GM19240 (cell line): ENCODE data around the gene LILRB4.
"Not testable (repeated sequence)": the region's sequence is repeated elsewhere in the genome, so short reads cannot be mapped to it uniquely, and the experiment has no call there.

ENCODE experiments used
- DNase-seq: peaks from one replicate; pipeline ENCODE4 v3.0.0; 2011; ENCODE audit warnings: low spot score; ENCODE audit not compliant: insufficient read length

Gene LILRB4

DNA sequence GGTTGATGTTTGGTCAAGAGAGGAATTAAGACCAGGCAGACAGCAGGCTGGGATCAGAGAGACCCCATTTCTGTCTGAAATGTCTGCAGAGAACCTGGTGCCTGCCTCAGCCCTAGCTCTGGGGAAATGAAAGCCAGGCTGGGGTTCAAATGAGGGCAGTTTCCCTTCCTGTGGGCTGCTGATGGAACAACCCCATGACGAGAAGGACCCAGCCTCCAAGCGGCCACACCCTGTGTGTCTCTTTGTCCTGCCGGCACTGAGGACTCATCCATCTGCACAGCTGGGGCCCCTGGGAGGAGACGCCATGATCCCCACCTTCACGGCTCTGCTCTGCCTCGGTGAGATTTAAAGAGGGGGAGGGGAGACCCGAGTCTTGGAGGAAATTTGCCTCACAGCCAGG, at the start of gene LILRB4:
Gene LILRB4 (plus strand): TSS at position 256 of the 400 bp plus-strand sequence. CDS start 49 bp downstream, at position 305.
- no peak for DNase-seq

DNA sequence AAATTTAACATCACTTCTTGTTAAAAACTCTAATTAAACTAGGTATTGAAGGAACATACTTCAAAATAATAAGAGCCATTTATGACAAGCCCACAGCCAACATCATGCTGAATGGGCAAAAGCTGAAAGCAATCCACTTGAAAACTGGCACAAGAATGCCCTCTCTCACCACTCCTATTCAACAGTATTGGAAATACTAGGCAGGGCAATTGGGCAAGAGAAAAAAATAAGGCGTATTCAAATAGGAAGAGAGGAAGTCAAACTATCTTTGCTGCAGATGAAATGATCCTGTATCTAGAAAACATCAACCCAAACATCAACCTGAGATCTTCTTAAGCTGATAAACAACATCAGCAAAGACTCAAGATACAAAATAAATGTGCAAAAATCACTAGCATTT, 48.1 kb upstream of the LILRB4 start:
- DNase-seq = no peak

DNA sequence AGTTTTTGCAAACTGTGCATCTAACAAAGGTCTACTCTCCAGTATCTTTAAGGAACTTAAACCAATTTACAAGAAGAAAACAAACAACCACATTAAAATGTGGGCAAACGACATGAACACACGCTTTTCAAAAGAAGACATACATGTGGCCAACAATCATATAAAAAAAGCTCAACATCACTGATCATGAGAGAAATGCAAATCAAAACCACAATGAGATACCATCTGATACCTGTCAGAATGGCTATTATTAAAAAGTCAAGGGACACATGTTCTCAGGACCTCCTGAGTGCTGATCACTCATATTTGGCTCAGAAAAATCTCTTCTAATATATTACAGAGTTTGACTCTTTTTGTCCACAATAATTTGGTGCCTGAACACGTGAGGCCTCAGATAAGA, 46.7 kb upstream of the LILRB4 start:
- no peak for DNase-seq

DNA sequence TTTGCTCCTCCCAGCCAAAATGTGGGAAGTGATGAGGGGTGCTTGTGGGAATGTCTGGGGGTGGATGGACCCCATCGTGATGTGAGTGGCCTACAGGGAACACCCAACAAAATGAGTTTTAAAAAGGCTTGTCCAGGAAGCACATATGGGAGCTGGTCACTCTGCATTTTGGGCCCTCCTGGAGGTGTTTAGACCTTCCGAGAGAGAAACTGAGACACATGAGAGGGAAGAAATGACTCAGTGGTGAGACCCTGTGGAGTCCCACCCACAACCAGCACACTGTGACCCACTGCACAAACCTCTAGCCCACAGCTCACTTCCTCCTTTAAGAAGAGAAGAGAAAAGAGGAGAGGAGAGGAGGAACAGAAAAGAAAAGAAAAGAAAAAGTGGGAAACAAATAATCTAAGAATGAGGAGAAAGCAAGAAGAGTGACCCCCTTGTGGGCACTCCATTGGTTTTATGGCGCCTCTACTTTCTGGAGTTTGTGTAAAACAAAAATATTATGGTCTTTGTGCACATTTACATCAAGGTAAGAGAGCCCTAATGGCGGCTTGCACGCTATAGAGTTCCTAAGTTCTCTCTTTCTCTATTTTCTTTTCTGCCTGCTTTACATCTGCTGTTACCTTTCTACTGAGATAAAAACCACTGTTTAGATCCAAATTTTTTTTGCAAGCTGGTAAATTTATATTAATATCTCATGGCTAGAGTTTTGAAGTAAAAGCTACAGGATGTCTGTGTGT, 45.8 kb upstream of the LILRB4 start:
- DNase-seq = no peak

DNA sequence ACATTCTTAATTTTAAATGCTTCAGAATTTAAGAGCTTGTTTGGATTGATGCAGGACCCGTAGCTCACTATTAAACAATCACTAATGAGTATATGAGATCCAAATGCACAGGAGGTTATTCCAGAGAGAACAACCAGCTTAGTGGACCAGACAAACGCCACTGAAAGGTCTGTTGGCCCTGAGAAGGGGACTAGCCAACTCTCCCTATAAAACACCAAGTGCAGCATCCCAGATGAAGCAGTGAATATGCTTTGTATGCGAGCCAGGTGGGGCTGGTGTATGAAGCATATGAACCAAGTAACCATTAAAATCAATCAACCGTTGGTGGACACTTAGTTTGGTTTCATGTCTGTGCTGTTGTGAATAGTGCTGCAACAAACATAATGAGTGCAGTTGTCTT, 42.3 kb upstream of the LILRB4 start:
- DNase-seq = no peak

DNA sequence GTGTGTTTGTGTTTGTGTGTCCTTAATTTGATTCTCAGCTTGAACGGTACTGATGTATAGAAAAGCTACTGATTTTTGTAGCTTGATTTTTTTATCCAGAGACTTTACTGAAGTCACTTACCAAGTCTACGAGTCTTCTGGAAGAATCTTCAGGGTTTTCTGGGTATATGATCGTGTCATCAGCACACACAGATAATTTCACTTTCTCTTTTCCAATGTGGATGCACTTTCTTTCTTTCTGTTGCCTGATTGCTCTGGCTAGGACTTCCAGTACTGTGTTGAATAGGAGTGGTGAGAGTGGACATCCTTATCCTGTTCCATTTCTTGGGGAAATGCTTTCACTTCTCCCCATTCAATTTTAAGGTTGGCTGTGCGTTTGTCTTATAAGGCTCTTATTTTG, 40.4 kb upstream of the LILRB4 start:
- no peak for DNase-seq

DNA sequence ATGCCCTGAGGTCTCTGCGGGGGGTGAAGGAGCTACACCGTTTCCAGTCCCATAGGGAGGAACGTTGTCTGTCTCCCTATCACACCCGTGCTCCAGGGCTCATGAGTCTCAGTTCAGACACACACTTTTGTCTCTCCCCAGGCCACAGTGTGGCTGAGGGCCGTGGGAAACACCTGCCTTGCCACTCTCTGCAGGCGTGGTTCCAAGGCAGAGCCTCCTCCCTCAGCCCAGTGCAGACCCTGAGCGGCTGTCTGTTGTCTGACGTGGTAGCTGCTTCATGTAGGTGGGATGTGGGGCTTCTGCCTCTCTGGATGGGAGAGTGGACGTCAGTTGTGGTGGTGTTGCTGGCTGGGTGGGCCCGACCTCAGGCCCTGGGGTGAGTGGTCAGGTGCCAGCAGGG, 38.6 kb upstream of the LILRB4 start:
- DNase-seq = not testable (repeated sequence)

DNA sequence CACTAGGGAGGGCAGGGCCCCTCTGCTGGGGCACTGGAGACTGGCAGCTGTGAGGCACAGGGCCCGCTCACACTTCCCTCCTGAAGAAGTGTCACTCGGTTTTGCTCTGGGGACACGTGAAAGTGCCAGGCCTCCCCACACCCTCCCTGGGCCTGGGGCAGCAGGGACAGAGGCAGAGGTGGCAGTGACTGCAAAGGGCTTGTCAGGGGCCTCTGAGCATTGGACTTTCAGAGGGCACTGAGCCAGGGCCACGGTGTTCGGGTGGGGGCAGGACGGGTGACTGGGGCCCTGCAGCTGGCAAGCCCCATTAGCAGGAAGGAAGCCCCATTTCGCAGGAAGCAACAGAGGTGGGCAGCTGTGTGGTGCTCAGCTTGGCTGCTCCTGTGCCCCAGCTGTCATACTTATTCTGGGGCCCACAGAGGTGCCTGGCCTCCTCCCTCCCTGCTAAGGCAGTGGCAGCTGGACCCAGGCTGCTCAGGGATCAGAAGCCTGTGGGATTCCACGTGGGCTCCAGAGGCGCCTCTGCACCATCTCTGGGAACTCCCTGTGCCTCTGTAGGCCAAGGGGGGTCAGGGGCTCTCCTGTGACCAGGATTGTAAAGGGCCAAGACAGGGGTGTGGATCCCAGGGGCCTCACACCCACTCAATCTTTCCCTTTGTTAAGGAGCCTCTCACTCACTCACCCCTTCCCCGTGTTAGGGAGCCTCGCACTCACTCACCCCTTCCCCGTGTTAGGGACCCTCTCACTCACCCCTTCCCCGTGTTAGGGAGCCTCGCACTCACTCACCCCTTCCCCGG, 37.7 kb upstream of the LILRB4 start:
- not testable (repeated sequence) for DNase-seq

DNA sequence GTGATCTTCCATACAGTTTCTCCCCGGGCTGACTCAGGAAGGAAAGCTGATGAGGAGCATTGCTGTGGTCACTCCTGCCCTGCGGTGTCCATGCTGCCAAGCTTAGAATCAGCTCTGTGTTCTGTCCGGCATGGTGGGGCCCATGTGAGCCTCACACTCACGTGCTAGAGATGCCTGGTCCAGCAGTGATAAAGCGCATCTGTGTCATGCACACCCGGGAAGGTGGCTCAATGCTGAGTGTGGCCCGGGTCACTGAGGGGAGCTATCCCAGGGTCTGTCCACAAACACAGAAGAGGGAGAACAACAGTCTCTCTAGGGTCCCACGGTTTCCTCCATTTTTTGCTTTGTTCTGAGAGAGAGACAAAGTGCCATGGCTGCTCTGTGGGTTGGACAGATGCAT, 36.0 kb upstream of the LILRB4 start:
- DNase-seq = no peak

DNA sequence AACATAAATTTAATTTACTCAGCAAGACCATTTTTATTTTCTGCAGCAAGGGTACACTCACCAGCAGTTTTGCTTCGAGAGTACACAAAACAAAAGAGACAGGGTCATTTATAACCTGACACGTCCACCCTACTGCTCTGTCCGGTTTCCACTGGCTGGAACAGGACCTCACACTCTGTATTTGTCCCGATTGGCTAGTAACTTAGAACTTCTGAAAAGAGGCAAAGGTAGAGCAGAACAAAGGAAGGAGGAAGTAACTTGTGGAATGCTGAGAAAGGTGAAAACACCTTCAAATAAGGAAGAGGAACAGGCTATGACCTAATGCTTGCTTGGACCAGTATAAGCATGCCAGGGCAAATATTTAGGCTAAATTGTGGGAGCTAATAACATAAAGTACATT, 34.9 kb upstream of the LILRB4 start:
- not testable (repeated sequence) for DNase-seq

DNA sequence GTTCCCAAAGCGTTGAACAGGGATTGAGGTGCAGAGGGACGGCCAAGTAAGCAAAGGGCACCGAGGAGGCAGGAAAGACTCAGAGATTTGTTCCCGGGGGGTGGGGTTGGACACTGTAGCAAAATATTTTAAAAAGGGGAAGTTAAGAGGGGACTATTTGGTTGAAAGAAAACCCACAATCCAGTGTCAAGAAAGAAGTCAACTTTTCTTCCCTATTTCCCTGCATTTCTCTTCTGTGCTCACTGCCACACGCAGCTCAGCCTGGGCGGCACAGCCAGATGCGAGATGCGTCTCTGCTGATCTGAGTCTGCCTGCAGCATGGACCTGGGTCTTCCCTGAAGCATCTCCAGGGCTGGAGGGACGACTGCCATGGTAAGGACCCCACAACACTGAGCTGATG, 32.5 kb upstream of the LILRB4 start, which contains the start of gene LILRB1:
Gene LILRB1 (plus strand): TSS at position 223 of the 400 bp plus-strand sequence. CDS start 590 bp downstream, outside the sequence.
- DNase-seq = not testable (repeated sequence)

DNA sequence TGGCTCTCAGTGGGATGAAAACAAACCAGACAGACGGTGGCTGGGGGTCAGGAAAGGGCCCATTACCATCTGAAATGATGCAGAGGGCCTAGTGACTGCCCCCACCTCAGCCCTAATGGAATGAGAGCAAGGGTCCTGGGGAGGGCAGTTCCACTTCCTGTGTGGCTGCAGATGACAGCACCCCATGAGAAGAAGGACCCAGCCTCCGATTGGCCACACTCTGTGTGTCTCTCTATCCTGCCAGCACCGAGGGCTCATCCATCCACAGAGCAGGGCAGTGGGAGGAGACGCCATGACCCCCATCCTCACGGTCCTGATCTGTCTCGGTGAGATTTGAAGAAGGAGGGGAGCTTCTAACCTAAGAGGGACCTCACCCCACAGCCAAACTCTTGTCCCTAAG, 32.0 kb upstream of the LILRB4 start:
- no peak for DNase-seq

DNA sequence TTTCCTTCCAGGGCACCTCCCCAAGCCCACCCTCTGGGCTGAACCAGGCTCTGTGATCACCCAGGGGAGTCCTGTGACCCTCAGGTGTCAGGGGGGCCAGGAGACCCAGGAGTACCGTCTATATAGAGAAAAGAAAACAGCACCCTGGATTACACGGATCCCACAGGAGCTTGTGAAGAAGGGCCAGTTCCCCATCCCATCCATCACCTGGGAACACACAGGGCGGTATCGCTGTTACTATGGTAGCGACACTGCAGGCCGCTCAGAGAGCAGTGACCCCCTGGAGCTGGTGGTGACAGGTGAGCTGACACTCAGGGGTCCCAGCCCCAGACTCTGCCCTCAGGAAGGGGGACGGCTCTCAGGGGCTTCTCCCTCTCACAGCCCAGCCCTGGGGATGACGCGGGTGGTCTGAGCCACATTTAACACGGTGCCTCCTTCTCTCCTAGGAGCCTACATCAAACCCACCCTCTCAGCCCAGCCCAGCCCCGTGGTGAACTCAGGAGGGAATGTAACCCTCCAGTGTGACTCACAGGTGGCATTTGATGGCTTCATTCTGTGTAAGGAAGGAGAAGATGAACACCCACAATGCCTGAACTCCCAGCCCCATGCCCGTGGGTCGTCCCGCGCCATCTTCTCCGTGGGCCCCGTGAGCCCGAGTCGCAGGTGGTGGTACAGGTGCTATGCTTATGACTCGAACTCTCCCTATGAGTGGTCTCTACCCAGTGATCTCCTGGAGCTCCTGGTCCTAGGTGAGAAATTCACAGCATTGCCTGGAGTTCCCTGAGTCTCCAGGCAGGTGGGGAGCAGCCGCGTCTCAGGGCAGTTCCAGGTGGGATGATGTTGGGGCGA, 31.1 kb upstream of the LILRB4 start:
- DNase-seq = not testable (repeated sequence)

DNA sequence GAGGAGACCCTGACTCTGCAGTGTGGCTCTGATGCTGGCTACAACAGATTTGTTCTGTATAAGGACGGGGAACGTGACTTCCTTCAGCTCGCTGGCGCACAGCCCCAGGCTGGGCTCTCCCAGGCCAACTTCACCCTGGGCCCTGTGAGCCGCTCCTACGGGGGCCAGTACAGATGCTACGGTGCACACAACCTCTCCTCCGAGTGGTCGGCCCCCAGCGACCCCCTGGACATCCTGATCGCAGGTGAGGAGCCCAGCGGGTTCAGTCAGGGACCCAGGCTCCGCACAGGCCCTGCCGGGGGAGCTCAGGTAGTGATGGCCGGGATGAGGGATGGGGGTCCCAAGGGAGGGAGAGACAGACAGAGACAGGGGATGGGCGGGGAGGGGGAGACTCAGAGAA, 30.3 kb upstream of the LILRB4 start:
- not testable (repeated sequence) for DNase-seq

DNA sequence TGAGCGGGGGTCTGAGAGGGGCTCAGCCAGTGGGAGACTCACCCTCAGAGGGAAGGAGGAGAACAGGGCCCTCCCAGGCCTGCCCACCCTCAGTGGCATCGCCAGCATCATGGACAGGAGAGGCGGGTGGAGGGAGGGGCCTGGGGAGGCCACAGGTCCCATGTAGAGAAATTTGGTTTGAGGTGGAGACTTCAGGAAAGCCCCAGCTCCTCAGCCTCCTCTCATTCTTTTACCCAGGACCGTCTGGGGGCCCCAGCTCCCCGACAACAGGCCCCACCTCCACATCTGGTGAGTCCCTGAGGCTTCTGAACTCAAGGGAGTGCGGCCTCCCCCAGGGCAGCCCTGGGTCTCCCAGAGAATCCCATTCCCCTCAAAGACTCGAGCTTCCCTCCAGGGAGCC, 29.4 kb upstream of the LILRB4 start:
- no peak for DNase-seq

DNA sequence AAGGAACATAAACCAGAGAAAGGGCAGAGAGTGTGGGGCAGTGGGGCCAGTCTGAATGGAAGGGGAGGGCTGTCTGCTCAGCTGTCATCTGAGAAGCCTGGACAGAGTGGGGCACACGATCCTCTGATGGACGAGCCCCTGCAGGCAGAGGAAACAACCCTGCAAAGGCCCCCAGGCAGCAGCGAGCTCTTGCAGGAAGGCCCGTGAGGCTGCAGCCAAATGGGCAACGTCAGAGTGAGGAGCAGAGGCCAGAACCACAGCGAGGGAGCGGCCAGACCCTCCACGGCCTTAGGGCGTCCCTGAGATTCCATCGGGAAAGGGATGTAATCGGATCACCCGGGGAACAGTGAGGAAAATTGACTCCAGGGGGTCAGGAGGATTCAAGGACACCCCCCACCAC, 26.7 kb upstream of the LILRB4 start:
- DNase-seq = not testable (repeated sequence)

DNA sequence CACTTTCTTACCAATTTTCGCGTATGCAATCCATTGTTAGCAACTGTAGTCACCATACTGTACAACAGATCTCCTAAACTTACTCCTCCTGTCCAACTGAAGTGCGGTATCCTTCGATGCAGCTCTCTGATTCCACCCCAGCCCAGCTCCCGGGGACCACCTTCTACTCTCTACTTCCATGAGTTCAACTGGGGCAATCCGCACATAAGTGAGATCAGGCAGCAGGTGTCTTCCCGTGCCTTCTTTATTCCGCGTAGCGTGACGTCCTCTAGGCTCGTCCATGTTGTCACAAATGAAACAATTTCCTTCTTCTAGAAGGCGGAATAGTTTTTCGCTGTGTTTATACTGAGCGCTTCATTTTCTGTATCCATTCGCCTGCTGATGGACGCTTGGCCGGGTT, 24.1 kb upstream of the LILRB4 start:
- DNase-seq = no peak

DNA sequence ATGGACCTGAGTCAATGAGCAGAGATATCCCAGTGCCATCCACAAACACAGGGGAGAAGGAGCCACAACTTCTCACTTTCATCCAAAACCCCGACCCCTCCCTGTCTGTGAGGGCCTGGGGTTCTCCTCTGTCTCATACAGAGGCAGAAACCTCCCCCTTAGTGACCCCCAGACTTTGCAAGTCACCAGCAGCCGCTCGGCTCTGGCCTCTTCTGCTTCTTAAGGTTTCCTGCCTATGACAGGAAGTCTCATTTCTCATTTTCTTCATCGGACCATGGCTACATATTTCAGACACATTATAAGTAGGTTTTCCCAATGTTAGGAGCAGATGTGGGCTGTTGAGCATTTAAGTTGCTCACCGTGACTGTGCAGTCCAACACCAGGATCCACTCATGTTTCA, 19.8 kb upstream of the LILRB4 start:
- not testable (repeated sequence) for DNase-seq

DNA sequence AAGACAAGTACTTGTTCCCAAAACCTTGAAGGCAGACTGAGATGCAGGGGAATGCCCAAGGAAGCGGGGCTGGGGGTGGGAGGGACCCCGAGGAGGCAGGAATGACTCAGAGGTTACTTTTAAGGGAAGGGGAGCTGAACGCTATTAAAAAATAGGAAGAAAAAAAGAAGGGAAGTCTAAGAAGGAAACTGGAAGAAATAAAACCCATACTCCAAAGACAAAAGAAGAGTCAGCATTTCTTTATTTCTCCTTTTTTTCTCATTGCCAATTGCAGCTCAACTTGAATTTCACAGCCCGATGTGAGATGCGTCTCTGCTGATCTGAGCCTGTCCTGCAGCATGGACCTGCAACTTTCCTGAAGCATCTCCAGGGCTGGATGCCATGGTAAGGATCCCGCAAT, 19.2 kb upstream of the LILRB4 start:
- DNase-seq = not testable (repeated sequence)

DNA sequence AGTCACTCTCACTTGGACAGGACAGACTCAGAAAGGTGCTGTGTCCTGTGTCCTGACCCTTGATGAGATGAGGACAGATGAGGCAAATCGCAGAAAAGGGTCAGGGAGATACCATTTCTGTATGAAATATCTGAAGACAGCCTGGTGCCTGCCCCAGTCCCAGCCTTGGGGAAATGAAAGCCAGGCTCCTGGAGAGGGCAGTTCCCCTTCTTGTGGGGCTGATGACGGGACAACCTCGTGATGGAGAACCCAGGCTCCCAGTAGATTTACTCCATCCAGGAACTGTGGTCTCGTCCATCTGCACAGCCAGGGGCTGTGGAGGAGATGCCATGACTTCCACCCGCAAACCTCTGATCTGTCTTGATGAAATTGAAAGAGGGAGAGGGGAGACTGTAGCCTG, 18.7 kb upstream of the LILRB4 start:
- DNase-seq = no peak

DNA sequence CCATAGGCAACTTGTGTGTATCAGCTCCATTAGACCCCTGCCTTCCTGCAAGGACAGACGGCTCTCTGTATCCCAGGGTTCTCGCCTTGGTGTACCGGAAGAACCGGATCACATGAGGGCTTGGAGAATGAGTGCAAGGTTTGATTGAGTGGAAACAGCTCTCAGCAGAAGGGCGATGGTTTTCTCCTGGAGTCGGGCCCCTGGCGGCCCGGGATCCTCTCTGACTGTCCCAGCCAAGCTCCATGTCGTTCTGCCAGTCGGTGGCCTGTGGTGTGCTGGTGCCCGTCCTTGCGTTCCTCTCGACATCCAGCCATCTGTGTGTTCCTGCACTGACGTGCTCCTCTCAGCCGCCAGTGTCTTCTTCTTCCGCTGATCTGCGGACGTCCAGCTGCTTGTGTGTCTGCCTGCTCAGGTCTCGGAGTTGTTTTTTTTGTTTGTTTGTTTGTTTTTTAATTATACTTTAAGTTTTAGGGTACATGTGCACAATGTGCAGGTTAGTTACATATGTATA, 16.4 kb upstream of the LILRB4 start:
- no peak for DNase-seq
